Measurements from ENCODE around the gene SEMA5A. TPM values are rescaled to one million over a fixed set of nuclear protein-coding genes. Genes with fewer than 3 reads are reported as not detected.

The SEMA5A gene
- total RNA-seq, 6 experiments from 2014 or later, result 3.1 to 12.6 (median 5.7) TPM

- no peak for ATAC-seq
- Histone ChIP-seq H3K4me1 (no peaks in the 10 kb centered on the region), H3K9me3 (no peaks in the 10 kb centered on the region), H3K27me3 (no peaks in the 10 kb centered on the region), H3K4me3 (no peak overlapping the region), H3K27ac (no peak overlapping the region), H3K36me3 (no peaks in the 10 kb centered on the region)
- DNase-seq, result no peak
- TF ChIP-seq, protein P1, sequence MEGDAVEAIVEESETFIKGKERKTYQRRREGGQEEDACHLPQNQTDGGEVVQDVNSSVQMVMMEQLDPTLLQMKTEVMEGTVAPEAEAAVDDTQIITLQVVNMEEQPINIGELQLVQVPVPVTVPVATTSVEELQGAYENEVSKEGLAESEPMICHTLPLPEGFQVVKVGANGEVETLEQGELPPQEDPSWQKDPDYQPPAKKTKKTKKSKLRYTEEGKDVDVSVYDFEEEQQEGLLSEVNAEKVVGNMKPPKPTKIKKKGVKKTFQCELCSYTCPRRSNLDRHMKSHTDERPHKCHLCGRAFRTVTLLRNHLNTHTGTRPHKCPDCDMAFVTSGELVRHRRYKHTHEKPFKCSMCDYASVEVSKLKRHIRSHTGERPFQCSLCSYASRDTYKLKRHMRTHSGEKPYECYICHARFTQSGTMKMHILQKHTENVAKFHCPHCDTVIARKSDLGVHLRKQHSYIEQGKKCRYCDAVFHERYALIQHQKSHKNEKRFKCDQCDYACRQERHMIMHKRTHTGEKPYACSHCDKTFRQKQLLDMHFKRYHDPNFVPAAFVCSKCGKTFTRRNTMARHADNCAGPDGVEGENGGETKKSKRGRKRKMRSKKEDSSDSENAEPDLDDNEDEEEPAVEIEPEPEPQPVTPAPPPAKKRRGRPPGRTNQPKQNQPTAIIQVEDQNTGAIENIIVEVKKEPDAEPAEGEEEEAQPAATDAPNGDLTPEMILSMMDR (IDR thresholded peaks at IDR 0.05), result no peak
- no peak for TF ChIP-seq POLR2A (IDR thresholded peaks at IDR 0.05)
- intact Hi-C loops (cut with DNase I), result no loop called here
- 62% methylated on average over 2 of the region's 2 CpGs for WGBS (ENCODE audit: insufficient coverage, low coverage, low lambda C conversion rate, missing lambda C conversion rate)
Observed at GRCh38 chr5:9335269-9335668, 210.6 kb downstream of the SEMA5A start.

DNA sequence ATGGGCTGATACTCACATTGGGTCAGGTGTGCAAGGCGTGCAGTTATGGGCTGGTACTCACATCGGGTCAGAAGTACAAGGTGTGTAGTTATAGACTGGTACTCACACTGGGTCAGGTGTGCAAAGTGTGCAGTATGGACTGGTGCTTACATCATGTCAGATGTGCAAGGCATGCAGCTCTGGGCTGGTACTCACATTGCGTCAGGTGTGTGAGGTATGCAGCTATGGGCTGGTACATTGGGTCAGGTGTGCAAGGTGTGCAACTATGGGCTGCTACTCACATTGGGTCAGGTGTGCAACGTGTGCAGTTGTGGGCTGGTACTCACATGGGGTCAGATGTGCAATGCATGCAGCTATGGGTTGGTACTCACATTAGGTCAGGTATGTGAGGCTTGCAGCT lies 213.8 kb downstream of the SEMA5A start:
- Histone ChIP-seq H3K27ac (no peak overlapping the region), H3K4me1 (no peaks in the 10 kb centered on the region), H3K36me3 (no peaks in the 10 kb centered on the region), H3K9me3 (no peaks in the 10 kb centered on the region), H3K27me3 (no peaks in the 10 kb centered on the region), H3K4me3 (no peak overlapping the region)
- peak in 1 of 4 donors; percentile 14 for ATAC-seq
- no peak for DNase-seq
- 80% methylated on average over 1 of the region's 4 CpGs for WGBS (ENCODE audit: insufficient coverage, low coverage, low lambda C conversion rate, missing lambda C conversion rate)
- intact Hi-C loops (cut with DNase I), result no loop called here
- no peak for TF ChIP-seq POLR2A (IDR thresholded peaks at IDR 0.05)
- TF ChIP-seq, protein P1 (IDR thresholded peaks at IDR 0.05), result no peak

DNA sequence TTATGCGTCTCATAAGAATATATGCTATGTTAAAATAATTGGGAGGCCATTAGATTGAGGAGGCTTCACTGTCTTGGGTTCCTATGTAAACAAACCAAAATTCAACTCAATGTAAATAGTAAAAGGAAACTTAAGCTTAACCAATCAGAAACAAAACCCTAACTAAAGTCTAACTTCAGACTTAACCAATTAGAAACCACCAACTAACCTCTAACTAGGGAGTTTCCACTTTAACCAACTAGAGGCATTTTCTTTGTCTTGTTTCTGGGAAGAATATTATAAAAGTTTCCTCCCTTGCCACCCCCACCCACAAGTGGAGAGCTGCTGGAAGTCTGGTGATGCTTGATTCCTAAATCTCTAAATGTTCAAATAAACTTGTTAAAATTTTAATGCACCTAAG lies 214.5 kb downstream of the SEMA5A start:
- DNase-seq (no peak), ATAC-seq (no peak)
- no peak for TF ChIP-seq POLR2A (IDR thresholded peaks at IDR 0.05)
- TF ChIP-seq, protein P1 (IDR thresholded peaks at IDR 0.05), result no peak
- Histone ChIP-seq H3K9me3 (no peaks in the 10 kb centered on the region), H3K27me3 (no peaks in the 10 kb centered on the region), H3K4me1 (no peaks in the 10 kb centered on the region), H3K36me3 (no peaks in the 10 kb centered on the region), H3K4me3 (no peak overlapping the region), H3K27ac (no peak overlapping the region)
- 92% methylated on average over 1 of the region's 1 CpG for WGBS (ENCODE audit: insufficient coverage, low coverage, low lambda C conversion rate, missing lambda C conversion rate)
- intact Hi-C loops (cut with DNase I), result no loop called here

DNA sequence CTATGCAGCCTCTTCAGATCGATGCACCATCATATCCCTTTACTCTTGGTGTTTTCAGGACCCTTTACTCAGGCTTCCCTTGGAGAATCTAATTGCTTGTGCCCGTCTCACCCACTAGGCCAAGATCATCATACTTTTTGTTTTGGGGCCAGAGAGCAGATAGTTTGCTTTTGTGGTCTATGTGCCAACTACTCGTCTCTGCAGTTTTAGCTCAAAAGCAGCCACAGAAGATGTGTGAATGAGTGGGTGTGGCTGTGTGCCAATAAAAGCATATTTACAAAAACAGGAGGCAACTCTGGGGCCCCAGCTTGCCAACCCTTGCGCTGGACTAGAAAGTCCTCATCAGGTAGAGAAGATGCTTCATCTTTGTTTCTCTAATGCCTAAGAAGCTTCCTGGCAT lies 216.8 kb downstream of the SEMA5A start:
- H3K36me3 ChIP-seq, result no peaks in the 10 kb centered on the region
- TF ChIP-seq, protein P1 (IDR thresholded peaks at IDR 0.05), result no peak
- TF ChIP-seq POLR2A (IDR thresholded peaks at IDR 0.05), result no peak
- intact Hi-C loops (cut with DNase I), result no loop called here
- H3K9me3 ChIP-seq, result no peaks in the 10 kb centered on the region
- ATAC-seq (no peak), DNase-seq (no peak)
- no peak overlapping the region for H3K4me3 ChIP-seq
- H3K27me3 ChIP-seq, result no peaks in the 10 kb centered on the region
- no peak overlapping the region for H3K27ac ChIP-seq
- no peaks in the 10 kb centered on the region for H3K4me1 ChIP-seq
- 42% methylated on average over 4 of the region's 4 CpGs for WGBS (ENCODE audit: insufficient coverage, low coverage, low lambda C conversion rate, missing lambda C conversion rate)

- DNase-seq (no peak), ATAC-seq (no peak)
- no peak for TF ChIP-seq POLR2A (IDR thresholded peaks at IDR 0.05)
- Histone ChIP-seq H3K4me1 (no peaks in the 10 kb centered on the region), H3K9me3 (no peaks in the 10 kb centered on the region), H3K27me3 (no peaks in the 10 kb centered on the region), H3K4me3 (no peak overlapping the region), H3K27ac (no peak overlapping the region), H3K36me3 (no peaks in the 10 kb centered on the region)
- WGBS (ENCODE audit: insufficient coverage, low coverage, low lambda C conversion rate, missing lambda C conversion rate), result 79% methylated on average over 4 of the region's 4 CpGs
- intact Hi-C loops (cut with DNase I), result no loop called here
Observed at GRCh38 chr5:9325549-9325948, 220.3 kb downstream of the SEMA5A start.
